NCI-H1105 treated with DMSO at 0.1 percent for 48 hours (cell line): ENCODE data around the gene POSTN.

Experiments
- DNase-seq: peaks from one replicate; lab custom pipeline; 2025; lab: John Stamatoyannopoulos, UW

POSTN gene

DNA sequence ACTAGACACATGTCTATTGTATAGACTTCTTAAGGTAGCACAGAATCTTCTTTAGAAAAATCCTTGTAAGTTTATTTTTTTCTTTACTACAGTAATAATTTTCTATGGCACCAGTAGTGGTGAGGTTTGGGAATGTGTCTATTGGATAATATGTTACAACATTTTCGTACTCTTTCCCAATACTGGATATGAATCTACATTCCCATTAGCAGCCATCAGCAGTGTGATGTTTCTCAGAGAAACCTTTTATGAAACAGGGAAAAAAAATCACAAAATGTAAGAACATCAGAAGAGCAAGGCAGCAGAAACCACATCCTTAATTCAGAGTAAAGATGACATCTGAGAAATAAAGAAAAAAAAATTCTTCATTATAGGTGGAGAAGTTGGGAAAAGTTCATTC, 83.3 kb downstream of the POSTN start:
- DNase-seq = no peak
